Keratinocyte (primary cell): Measurements from ENCODE around the gene ZFYVE1.

Experiments used
- CTCF ChIP-seq, 3 experiments: IDR thresholded peaks in 1 of 3; conservative IDR thresholded peaks in 1 of 3; optimal IDR thresholded peaks in 1 of 3; 2 replicates in 2 of 3; 3 replicates in 1 of 3; pipeline versions ENCODE3 to v1.5.1; 2011; ENCODE audit warnings: low read length in 3 of 3, mild to moderate bottlenecking in 3 of 3, moderate library complexity in 2 of 3, control low read depth in 1 of 3, inconsistent platforms in 1 of 3; ENCODE audit not compliant: insufficient read depth in 2 of 3; ENCODE audit errors: extremely low read depth in 1 of 3
- EZH2 ChIP-seq: IDR thresholded peaks from one replicate; pipeline ENCODE4 v1.6.1; 2012; ENCODE audit warnings: inconsistent platforms, mild to moderate bottlenecking, low read length, moderate library complexity

- TF ChIP-seq CTCF (optimal IDR thresholded peaks at IDR 0.05 in 1 of 3, IDR thresholded peaks at IDR 0.05 in 1 of 3, conservative IDR thresholded peaks at IDR 0.05 in 1 of 3; ENCODE audit: extremely low read depth in 1 of 3, insufficient read depth in 2 of 3, low read length in 3 of 3), result no peak
- no peak for TF ChIP-seq EZH2
Measured at GRCh38 chr14:73026243-73026844, 562 bp downstream of the ZFYVE1 start.
